Type B pancreatic cell (in vitro differentiated cells): Measurements from ENCODE around the gene SLC35F3. TPM values are rescaled to one million over a fixed set of nuclear protein-coding genes. Genes with fewer than 3 reads are reported as not detected.

ENCODE experiments used
- DNase-seq: peaks from one replicate; pipeline ENCODE4 v3.0.0; 2021; ENCODE audit warnings: mixed read lengths; ENCODE audit not compliant: unreplicated experiment; ENCODE audit errors: extremely low spot score
- H3K27ac Mint-ChIP-seq: 2 replicates; pipeline ENCODE4 v1.8.0; 2021; ENCODE audit warnings: mild to moderate bottlenecking, mixed read lengths
- H3K27me3 Mint-ChIP-seq: 2 replicates; pipeline ENCODE4 v1.8.0; 2021; ENCODE audit warnings: mixed read lengths
- H3K36me3 Mint-ChIP-seq: 2 replicates; pipeline ENCODE4 v1.8.0; 2021; ENCODE audit warnings: mixed read lengths
- H3K4me1 Mint-ChIP-seq: one replicate; pipeline ENCODE4 v1.8.0; 2021; ENCODE audit warnings: mixed read lengths; ENCODE audit not compliant: unreplicated experiment
- H3K4me3 Mint-ChIP-seq: 2 replicates; pipeline ENCODE4 v1.8.0; 2021; ENCODE audit warnings: mild to moderate bottlenecking, mixed read lengths
- H3K9me3 Mint-ChIP-seq: 2 replicates; pipeline ENCODE4 v1.8.0; 2021; ENCODE audit warnings: mixed read lengths
- total RNA-seq: library from RNA; stranded (reverse); gene quantifications from 2 replicates; pipeline ENCODE4 v1.2.1, GENCODE V29; 2021; ENCODE audit warnings: low replicate concordance
- TF ChIP-seq, protein P1 (sequence below): fragments of 200-600 bp; sonication (generic); conservative IDR thresholded peaks from 2 replicates; pipeline ENCODE4 v1.5.0; 2021; ENCODE audit warnings: antibody characterized with exemption, mild to moderate bottlenecking

The SLC35F3 gene
- total RNA-seq, 1 donor from 2014 or later: 2.1 TPM

DNA sequence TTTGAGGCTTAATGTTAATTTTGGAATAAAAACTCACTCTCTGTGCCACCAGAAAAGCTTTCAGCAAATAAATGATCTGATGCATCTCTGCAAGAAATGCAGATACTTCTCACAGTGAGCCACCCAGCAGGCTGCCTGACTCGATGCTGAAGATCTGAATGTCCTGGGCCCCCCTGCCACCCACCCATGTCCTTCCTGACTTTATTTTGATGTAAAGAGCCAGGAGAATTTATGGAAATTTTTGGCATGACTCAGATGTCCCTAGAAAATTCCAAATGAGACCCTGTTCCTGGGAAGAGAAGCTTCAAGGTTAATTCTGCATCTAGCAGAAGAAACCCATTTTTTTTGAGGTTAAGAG lies 406.0 kb downstream of the SLC35F3 start:
- no peak for DNase-seq
- Mint-ChIP-seq H3K4me1 (peaks cover 6% of the 10 kb centered on the region), H3K27ac (no peak overlapping the region), H3K27me3 (peaks cover 21% of the 10 kb centered on the region), H3K9me3 (no peaks in the 10 kb centered on the region), H3K36me3 (no peaks in the 10 kb centered on the region), H3K4me3 (no peak overlapping the region)
- TF ChIP-seq, protein P1, sequence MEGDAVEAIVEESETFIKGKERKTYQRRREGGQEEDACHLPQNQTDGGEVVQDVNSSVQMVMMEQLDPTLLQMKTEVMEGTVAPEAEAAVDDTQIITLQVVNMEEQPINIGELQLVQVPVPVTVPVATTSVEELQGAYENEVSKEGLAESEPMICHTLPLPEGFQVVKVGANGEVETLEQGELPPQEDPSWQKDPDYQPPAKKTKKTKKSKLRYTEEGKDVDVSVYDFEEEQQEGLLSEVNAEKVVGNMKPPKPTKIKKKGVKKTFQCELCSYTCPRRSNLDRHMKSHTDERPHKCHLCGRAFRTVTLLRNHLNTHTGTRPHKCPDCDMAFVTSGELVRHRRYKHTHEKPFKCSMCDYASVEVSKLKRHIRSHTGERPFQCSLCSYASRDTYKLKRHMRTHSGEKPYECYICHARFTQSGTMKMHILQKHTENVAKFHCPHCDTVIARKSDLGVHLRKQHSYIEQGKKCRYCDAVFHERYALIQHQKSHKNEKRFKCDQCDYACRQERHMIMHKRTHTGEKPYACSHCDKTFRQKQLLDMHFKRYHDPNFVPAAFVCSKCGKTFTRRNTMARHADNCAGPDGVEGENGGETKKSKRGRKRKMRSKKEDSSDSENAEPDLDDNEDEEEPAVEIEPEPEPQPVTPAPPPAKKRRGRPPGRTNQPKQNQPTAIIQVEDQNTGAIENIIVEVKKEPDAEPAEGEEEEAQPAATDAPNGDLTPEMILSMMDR: no peak

DNA sequence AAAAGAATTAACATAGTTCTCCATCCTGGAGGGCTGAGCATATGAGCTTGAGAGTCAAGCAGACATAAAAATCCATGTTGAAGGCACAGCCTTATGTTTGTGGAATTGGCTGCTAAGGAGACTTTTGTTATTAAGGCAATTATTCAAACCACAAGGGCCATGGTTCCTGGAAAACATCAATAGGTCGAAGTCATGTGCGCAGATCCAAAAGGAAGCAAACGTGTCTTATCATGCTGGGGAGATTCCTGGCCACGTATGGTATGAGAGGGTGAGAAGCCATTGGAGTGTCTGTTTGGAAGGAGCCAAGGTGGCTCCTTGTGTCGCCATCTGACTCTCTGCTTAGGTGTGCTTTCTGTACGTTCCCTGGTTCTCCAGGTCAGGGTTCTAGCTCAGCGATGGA lies 406.9 kb downstream of the SLC35F3 start:
- H3K4me3 Mint-ChIP-seq: no peak overlapping the region
- peaks cover 24% of the 10 kb centered on the region for H3K27me3 Mint-ChIP-seq
- no peak overlapping the region for H3K27ac Mint-ChIP-seq
- H3K9me3 Mint-ChIP-seq: no peaks in the 10 kb centered on the region
- H3K4me1 Mint-ChIP-seq: peaks cover 6% of the 10 kb centered on the region
- H3K36me3 Mint-ChIP-seq: no peaks in the 10 kb centered on the region
- TF ChIP-seq, protein P1: no peak
- no peak for DNase-seq

DNA sequence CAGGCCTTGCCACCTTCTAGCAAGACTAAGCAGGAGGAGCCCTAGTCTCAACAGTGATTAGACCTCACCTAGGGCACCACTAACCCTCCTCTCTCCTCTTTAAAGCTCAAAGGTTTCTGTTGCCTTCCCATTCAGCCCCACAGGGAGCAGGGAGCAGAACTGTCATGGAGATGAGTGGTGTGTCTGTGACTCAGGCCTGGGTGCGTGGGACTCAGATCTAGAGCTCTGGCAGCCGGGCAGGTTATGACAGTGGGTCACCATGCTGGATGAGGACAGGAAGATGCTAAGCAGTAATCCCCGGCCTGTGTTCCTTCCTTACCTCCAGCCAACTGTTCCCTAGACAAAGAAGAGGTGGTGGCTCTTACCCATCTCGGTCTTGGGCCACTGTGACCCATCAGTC lies 408.7 kb downstream of the SLC35F3 start:
- peaks cover 42% of the 10 kb centered on the region for H3K27me3 Mint-ChIP-seq
- H3K27ac Mint-ChIP-seq: no peak overlapping the region
- DNase-seq: no peak
- peaks cover 6% of the 10 kb centered on the region for H3K4me1 Mint-ChIP-seq
- H3K9me3 Mint-ChIP-seq: no peaks in the 10 kb centered on the region
- H3K4me3 Mint-ChIP-seq: no peak overlapping the region
- TF ChIP-seq, protein P1: no peak
- no peaks in the 10 kb centered on the region for H3K36me3 Mint-ChIP-seq

DNA sequence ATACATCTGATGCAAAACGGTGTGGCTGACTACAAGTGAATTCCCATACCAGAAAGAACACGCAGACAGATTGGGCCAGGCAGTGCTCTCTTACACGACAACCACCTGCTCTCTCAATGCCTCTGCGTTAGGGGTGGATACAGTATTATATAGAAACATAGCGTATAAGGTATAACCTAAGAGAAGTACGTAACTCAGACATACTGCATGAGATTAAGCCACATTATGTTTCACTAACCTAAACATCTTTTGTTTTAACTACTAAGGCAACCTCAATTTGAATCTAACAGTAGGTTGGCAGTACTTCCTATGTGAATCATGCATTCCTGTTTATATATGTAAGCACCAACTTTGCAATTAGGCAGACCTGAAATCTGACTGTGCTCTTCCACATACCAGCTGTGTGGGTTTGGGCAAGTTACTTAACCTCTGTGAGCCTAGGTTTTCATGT lies 410.6 kb downstream of the SLC35F3 start:
- TF ChIP-seq, protein P1: no peak
- H3K4me1 Mint-ChIP-seq: peaks cover under 1% of the 10 kb centered on the region
- H3K9me3 Mint-ChIP-seq: no peaks in the 10 kb centered on the region
- no peak for DNase-seq
- H3K4me3 Mint-ChIP-seq: no peak overlapping the region
- H3K27ac Mint-ChIP-seq: no peak overlapping the region
- H3K27me3 Mint-ChIP-seq: peaks cover 47% of the 10 kb centered on the region
- no peaks in the 10 kb centered on the region for H3K36me3 Mint-ChIP-seq

DNA sequence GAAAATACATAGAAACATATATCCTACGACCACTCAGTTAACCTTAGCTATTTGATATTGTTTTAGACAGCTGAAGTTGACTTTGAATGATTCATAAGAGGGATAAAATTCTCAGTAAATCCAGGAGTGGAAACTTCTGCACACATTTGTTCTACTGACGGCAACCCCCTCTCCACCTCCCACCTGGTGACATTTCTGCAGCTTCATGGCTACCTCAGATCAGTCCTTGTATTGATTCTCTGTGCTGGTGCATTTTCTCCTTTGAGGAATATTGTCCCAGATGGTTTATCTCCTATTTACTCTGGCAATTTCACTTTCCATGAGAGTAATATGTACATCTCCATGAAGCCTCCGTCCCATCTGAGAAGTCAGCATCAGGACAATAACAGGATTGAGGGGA lies 411.1 kb downstream of the SLC35F3 start:
- H3K27me3 Mint-ChIP-seq: peaks cover 46% of the 10 kb centered on the region
- H3K4me1 Mint-ChIP-seq: no peaks in the 10 kb centered on the region
- DNase-seq: no peak
- TF ChIP-seq, protein P1: no peak
- no peak overlapping the region for H3K27ac Mint-ChIP-seq
- no peaks in the 10 kb centered on the region for H3K36me3 Mint-ChIP-seq
- H3K4me3 Mint-ChIP-seq: no peak overlapping the region
- H3K9me3 Mint-ChIP-seq: no peaks in the 10 kb centered on the region

DNA sequence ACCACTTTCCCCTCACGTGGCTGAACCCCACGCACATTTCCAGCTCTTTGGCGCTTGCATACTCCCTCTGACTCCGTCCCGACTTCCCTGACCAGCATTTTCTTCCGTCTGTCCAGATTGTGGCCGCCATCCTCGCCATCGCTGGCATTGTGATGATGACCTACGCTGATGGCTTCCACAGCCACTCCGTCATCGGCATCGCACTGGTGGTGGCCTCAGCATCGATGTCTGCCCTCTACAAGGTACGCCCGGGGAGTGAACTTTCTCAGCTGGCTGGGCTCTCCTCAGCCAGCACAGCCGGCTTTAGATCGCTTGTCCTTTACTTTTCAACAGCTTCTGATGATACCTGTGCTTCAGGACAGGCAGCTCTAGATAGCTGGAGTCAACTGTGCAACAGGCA lies 412.0 kb downstream of the SLC35F3 start:
- TF ChIP-seq, protein P1: no peak
- DNase-seq: no peak
- Mint-ChIP-seq H3K36me3 (no peaks in the 10 kb centered on the region), H3K4me1 (no peaks in the 10 kb centered on the region), H3K27me3 (peaks cover 39% of the 10 kb centered on the region), H3K9me3 (no peaks in the 10 kb centered on the region), H3K4me3 (no peak overlapping the region), H3K27ac (no peak overlapping the region)
